ENCODE results near the gene FOXF2.

GRCh38 chr6:1393641-1394283, 4.4 kb downstream of the FOXF2 start:
- TF ChIP-seq CTCF (IDR thresholded peaks at IDR 0.05) = no peak
- no peak for TF ChIP-seq POLR2A (IDR thresholded peaks at IDR 0.05)

Measured in esophagus squamous epithelium (tissue), 4 donors.